Measurements from ENCODE around the gene CES2.

DNA sequence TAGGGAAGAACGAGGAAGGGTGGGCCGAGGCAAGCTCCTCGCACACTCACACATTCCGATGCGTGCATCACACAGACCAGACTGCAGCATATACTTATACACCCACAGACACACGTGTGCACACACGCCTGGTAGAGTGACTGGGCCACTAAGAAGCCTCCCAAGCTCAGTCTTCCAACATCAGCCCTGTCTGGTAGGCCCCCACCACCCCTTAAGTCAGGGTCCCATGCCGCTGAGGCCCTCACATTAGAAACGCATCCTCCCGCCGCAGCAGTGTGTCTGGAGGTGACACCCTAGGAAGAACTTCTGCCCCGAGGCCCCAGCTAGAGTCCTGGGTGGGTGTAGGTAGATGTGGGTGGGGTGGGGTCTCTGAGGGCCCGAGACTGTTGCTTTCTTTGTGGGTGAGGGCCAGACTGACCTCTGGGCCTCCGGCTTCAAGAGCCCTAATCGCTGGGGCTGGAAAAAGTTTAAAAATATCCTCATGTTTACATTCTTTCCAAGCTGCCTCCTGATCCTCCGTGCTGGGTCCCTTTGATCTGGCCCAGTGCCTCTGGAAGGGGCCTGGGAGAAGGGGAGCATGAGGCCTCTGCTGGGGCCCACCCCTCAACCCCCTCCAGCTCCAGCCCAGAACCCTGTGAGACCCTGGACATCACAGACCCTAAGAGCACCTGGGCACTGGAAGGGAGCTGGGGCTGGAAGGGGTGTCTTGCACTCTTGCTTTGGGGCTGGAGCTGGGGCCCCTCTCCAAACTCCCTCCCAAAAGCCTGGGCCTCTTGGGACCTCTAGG lies 30.3 kb upstream of the CES2 start:
- TF ChIP-seq CTCF (IDR thresholded peaks at IDR 0.05) (no peak), POLR2A (IDR thresholded peaks at IDR 0.05) (no peak)
